SK-N-SH (cell line): Measurements from ENCODE around the gene PIK3R2. TPM values are rescaled to one million over a fixed set of nuclear protein-coding genes. Genes with fewer than 3 reads are reported as not detected.
"Not testable (repeated sequence)": the region's sequence is repeated elsewhere in the genome, so short reads cannot be mapped to it uniquely, and the experiment has no call there.

Experiments
- CTCF ChIA-PET: fragments of 300-600, 350-600 bp; formaldehyde crosslinking; extraction: SDS; loops from one replicate; lab custom pipeline; 2021; lab: Yijun Ruan, JAX
- POLR2A ChIA-PET: fragments of 350-600 bp; sonication (Branson Sonifier 250); formaldehyde crosslinking; extraction: SDS; loops from one replicate; lab custom pipeline; 2020; ENCODE audit warnings: antibody characterized with exemption, inconsistent platforms; lab: Yijun Ruan, JAX
- DNase-seq: peaks from one replicate; pipeline ENCODE4 v3.0.0; 2012
- H2AFZ ChIP-seq: fragments of 200-600 bp; sonication (generic); 2 replicates; pipeline ENCODE4 v1.8.1; 2016; ENCODE audit warnings: antibody characterized with exemption, mild to moderate bottlenecking, low read depth
- H3F3A ChIP-seq: fragments of 200-600 bp; sonication (generic); replicated peaks from 2 replicates; pipeline ENCODE3; 2016; ENCODE audit warnings: antibody characterized with exemption, mild to moderate bottlenecking; ENCODE audit not compliant: insufficient read depth
- H3K27ac ChIP-seq, 2 experiments: fragments of 200-500 bp in 1 of 2; fragments of 200-600 bp in 1 of 2; sonication (Bioruptor generic) in 1 of 2; sonication (generic), shearing (Covaris generic) in 1 of 2; 2 replicates each; pipeline versions ENCODE4 v1.5.1 to v1.6.1; 2014 to 2016; ENCODE audit warnings: low read depth in 2 of 2, inconsistent platforms in 1 of 2, low read length in 1 of 2, mild to moderate bottlenecking in 1 of 2, mixed read lengths in 1 of 2
- H3K27me3 ChIP-seq: fragments of 200-600 bp; sonication (generic), shearing (Covaris generic); 2 replicates; pipeline ENCODE4 v1.6.1; 2016; ENCODE audit warnings: mixed run types; ENCODE audit not compliant: insufficient read depth
- H3K36me3 ChIP-seq, 2 experiments: fragments of 200-500 bp in 1 of 2; fragments of 200-600 bp in 1 of 2; sonication (Bioruptor generic) in 1 of 2; sonication (generic) in 1 of 2; replicated peaks in 1 of 2; 2 replicates each; pipeline versions ENCODE3 to v1.5.1; 2014 to 2016; ENCODE audit warnings: low read length in 1 of 2, mild to moderate bottlenecking in 1 of 2; ENCODE audit not compliant: insufficient read depth in 2 of 2, control insufficient read depth in 1 of 2
- H3K4me1 ChIP-seq, 2 experiments: fragments of 200-500 bp in 1 of 2; fragments of 200-600 bp in 1 of 2; sonication (Bioruptor generic) in 1 of 2; sonication (generic), shearing (Covaris generic) in 1 of 2; 2 replicates each; pipeline versions ENCODE4 v1.5.1 to v1.6.1; 2014 to 2016; ENCODE audit warnings: low read depth in 1 of 2, low read length in 1 of 2, mixed run types in 1 of 2; ENCODE audit not compliant: insufficient read depth in 2 of 2, control insufficient read depth in 1 of 2
- H3K4me2 ChIP-seq: fragments of 200-600 bp; sonication (generic), shearing (Covaris generic); 2 replicates; pipeline ENCODE4 v1.6.1; 2017; ENCODE audit warnings: mixed run types
- H3K4me3 ChIP-seq, 2 experiments: fragments of 200-500 bp in 1 of 2; fragments of 200-600 bp in 1 of 2; sonication (Bioruptor generic) in 1 of 2; sonication (generic), shearing (Covaris generic) in 1 of 2; 2 replicates each; pipeline versions ENCODE4 v1.5.1 to v1.8.1; 2014 to 2016; ENCODE audit warnings: low read depth in 2 of 2, inconsistent platforms in 1 of 2, low read length in 1 of 2, mild to moderate bottlenecking in 1 of 2, mixed read lengths in 1 of 2, moderate library complexity in 1 of 2
- H3K79me2 ChIP-seq: fragments of 200-600 bp; sonication (generic); 2 replicates; pipeline ENCODE4 v1.8.1; 2017; ENCODE audit warnings: mild to moderate bottlenecking; ENCODE audit not compliant: insufficient read depth
- H3K9ac ChIP-seq: fragments of 200-600 bp; sonication (generic); 2 replicates; pipeline ENCODE4 v1.6.1; 2017; ENCODE audit warnings: mixed run types
- H3K9me2 ChIP-seq: fragments of 200-600 bp; sonication (generic); 2 replicates; pipeline ENCODE4 v1.6.1; 2017; ENCODE audit warnings: mixed run types
- H3K9me3 ChIP-seq: fragments of 200-600 bp; sonication (generic); 2 replicates; pipeline ENCODE4 v1.6.1; 2017; ENCODE audit warnings: mixed run types, mild to moderate bottlenecking, moderate library complexity
- H4K20me1 ChIP-seq: fragments of 200-600 bp; sonication (generic); 2 replicates; pipeline ENCODE4 v1.6.1; 2017; ENCODE audit warnings: mild to moderate bottlenecking, mixed run types; ENCODE audit not compliant: insufficient read depth
- CTCF ChIP-seq: fragments of 200-600 bp; sonication (generic); IDR thresholded peaks from 2 replicates; pipeline ENCODE4 v1.6.1; 2017; ENCODE audit warnings: antibody characterized with exemption, mild to moderate bottlenecking, moderate library complexity
- EZH2phosphoT487 ChIP-seq: fragments of 200-600 bp; sonication (generic); IDR thresholded peaks from 2 replicates; pipeline ENCODE4 v1.6.1; 2017; ENCODE audit warnings: low read depth, mixed run types, mild to moderate bottlenecking, antibody characterized with exemption, moderate library complexity, borderline replicate concordance
- GATA2 ChIP-seq: sonication (generic); formaldehyde crosslinking; IDR thresholded peaks from 2 replicates; pipeline ENCODE4 v1.5.0; 2020; ENCODE audit warnings: mild to moderate bottlenecking, missing genetic modification reagents
- MAX ChIP-seq: IDR thresholded peaks from 2 replicates; pipeline ENCODE4 v1.4.0; 2012; ENCODE audit warnings: low read depth
- RAD21 ChIP-seq: IDR thresholded peaks from 2 replicates; pipeline ENCODE4 v1.6.1; 2012; ENCODE audit warnings: mild to moderate bottlenecking, low read length
- RFX5 ChIP-seq: IDR thresholded peaks from 2 replicates; pipeline ENCODE4 v1.6.1; 2012; ENCODE audit warnings: mild to moderate bottlenecking, improper control_type of control experiment, low read length
- SMC3 ChIP-seq: IDR thresholded peaks from 2 replicates; pipeline ENCODE4 v1.6.1; 2012; ENCODE audit warnings: low read depth, low read length, improper control_type of control experiment
- USF2 ChIP-seq: fragments of 150-350 bp; IDR thresholded peaks from 2 replicates; pipeline ENCODE4 v1.6.1; 2017; ENCODE audit warnings: antibody characterized with exemption, low read length, low read depth, borderline replicate concordance
- WGBS: methylation state at CpG from one replicate; pipeline ENCODE4 v1.1.6; 2017; ENCODE audit warnings: low lambda C conversion rate; 5-methylcytosine and 5-hydroxymethylcytosine counted together
- polyA plus RNA-seq, 3 experiments: library from polyadenylated mRNA; depleted of rRNA; stranded (reverse); fragments of >200 nt; gene quantifications; 2 replicates each; pipeline ENCODE4 v1.2.3, GENCODE V29; 2012

The PIK3R2 gene
- polyA plus RNA-seq, 1 of the 3 experiments (the other 2 are of a cell fraction), result 36.6 TPM

DNA sequence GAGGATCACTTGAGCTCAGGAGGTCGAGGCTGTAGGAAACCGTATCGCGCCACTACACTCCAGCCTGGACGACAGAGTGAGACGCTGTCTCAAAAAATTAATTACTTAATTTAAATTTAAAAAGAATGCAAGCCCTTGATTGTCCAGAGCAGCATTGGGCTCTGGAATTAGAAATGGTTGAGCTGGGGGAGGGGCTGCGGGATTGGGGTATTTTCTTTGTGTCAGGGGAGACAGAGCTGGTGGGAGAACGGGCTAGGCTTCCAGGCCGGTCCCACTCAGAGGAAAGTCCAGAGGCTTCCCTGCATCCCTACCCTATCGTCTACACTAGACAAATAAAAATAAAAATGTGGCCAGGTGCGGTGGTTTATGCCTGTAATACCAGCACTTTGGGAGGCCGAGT lies 53.1 kb downstream of the PIK3R2 start (continued):
- TF ChIP-seq USF2 (no peak), CTCF (no peak), MAX (no peak), EZH2phosphoT487 (no peak), GATA2 (CRISPR knock-in tag) (no peak)

- Histone ChIP-seq H3K79me2 (no peaks in the 10 kb centered on the region), H3K4me1 (peaks cover 4 to 9% of the 10 kb centered on the region in 2 experiments; a peak in 2 of 4 replicates), H3K4me3 (peak overlapping the region in 1 of 2 experiments; percentile 26; a peak in 1 of 4 replicates), H2AFZ (no peak overlapping the region), H3K9me2 (no peaks in the 10 kb centered on the region), H3K27ac (no peak overlapping the region), H3K27me3 (no peaks in the 10 kb centered on the region), H3K9me3 (no peaks in the 10 kb centered on the region), H4K20me1 (no peaks in the 10 kb centered on the region), H3K4me2 (no peak overlapping the region), H3F3A (no peaks in the 10 kb centered on the region), H3K9ac (no peak overlapping the region), H3K36me3 (no peaks in the 10 kb centered on the region)
- WGBS, result 22% methylated on average over 20 of the region's 32 CpGs
- ChIA-PET CTCF (interaction anchor here (0.5 to 20.7 kb wide), 21 partner anchors 8 to 206 kb away, joined by 3 to 505 read pairs (median 4); partner anchors contain the start of genes MPV17L2 and PDE4C), POLR2A (interaction anchor here (0.7 to 1.2 kb wide), 2 partner anchors 44 to 805 kb away, joined by 3 to 7 read pairs; no protein-coding TSS in a partner anchor)
- TF ChIP-seq CTCF (peak; percentile 67), RAD21 (peak; percentile 71), SMC3 (peak; percentile 65), RFX5 (no peak)
- DNase-seq, result peak; percentile 88
Observed at GRCh38 chr19:18208098-18208951, 55.4 kb downstream of the PIK3R2 start.

DNA sequence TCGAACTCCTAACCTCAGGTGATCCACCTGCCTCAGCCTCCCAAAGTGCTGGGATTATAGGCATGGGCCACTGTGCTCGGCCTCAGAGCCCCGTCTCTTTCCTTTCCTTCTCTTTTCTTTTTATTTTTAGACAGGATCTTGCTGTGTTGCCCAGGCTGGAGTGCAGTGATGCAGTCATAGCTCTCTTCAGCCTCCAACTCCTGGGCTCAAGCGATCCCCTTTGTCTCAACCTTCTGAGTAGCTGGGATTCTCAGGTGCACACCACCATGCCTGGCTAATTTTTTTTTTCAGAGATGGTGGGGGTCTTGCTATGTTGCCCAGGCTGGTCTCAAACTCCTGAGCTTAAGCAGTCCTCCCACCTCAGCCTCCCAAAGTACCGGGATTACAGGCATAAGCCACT lies 56.9 kb downstream of the PIK3R2 start:
- not testable (repeated sequence) for H2AFZ ChIP-seq, H3K4me1 ChIP-seq, H3K9me3 ChIP-seq, H3K9ac ChIP-seq, H3K36me3 ChIP-seq, H3K79me2 ChIP-seq, H3K27me3 ChIP-seq, H4K20me1 ChIP-seq, H3K9me2 ChIP-seq, H3F3A ChIP-seq, H3K4me3 ChIP-seq, H3K27ac ChIP-seq, DNase-seq, H3K4me2 ChIP-seq
- ChIA-PET CTCF (interaction anchor here (0.7 to 20.7 kb wide), 6 partner anchors 13 to 201 kb away, joined by 3 to 505 read pairs (median 28); partner anchors contain the start of gene PDE4C), POLR2A (interaction anchor here (0.8 kb wide), 1 partner anchor 69 kb away, joined by 3 read pairs; no protein-coding TSS in a partner anchor)
- 68% methylated on average over 5 of the region's 5 CpGs for WGBS
